Activated T-cell treated with anti-CD3 and anti-CD28 coated beads, Interleukin-2, amount 50 U/mL, for 24 hours (primary cell): Measurements from ENCODE around the gene ESYT3.
"Not testable (repeated sequence)": the region's sequence is repeated elsewhere in the genome, so short reads cannot be mapped to it uniquely, and the experiment has no call there.

Experiments used
- DNase-seq: peaks from one replicate; pipeline ENCODE4 v3.0.0-alpha.2; 2020
- H3K27ac Mint-ChIP-seq: 2 replicates; pipeline ENCODE4 v1.8.0; 2020; ENCODE audit warnings: mild to moderate bottlenecking, mixed read lengths
- H3K27me3 Mint-ChIP-seq: 2 replicates; pipeline ENCODE4 v1.8.0; 2020; ENCODE audit warnings: mixed read lengths
- H3K36me3 Mint-ChIP-seq: 2 replicates; pipeline ENCODE4 v1.8.0; 2020; ENCODE audit warnings: low read depth, mixed read lengths
- H3K4me1 Mint-ChIP-seq: 2 replicates; pipeline ENCODE4 v1.8.0; 2020; ENCODE audit warnings: low read depth, mixed read lengths
- H3K4me3 Mint-ChIP-seq: 2 replicates; pipeline ENCODE4 v1.8.0; 2020; ENCODE audit warnings: mild to moderate bottlenecking, moderate library complexity, mixed read lengths
- H3K9me3 Mint-ChIP-seq: 2 replicates; pipeline ENCODE4 v1.8.0; 2020; ENCODE audit warnings: mixed read lengths

ESYT3 gene

DNA sequence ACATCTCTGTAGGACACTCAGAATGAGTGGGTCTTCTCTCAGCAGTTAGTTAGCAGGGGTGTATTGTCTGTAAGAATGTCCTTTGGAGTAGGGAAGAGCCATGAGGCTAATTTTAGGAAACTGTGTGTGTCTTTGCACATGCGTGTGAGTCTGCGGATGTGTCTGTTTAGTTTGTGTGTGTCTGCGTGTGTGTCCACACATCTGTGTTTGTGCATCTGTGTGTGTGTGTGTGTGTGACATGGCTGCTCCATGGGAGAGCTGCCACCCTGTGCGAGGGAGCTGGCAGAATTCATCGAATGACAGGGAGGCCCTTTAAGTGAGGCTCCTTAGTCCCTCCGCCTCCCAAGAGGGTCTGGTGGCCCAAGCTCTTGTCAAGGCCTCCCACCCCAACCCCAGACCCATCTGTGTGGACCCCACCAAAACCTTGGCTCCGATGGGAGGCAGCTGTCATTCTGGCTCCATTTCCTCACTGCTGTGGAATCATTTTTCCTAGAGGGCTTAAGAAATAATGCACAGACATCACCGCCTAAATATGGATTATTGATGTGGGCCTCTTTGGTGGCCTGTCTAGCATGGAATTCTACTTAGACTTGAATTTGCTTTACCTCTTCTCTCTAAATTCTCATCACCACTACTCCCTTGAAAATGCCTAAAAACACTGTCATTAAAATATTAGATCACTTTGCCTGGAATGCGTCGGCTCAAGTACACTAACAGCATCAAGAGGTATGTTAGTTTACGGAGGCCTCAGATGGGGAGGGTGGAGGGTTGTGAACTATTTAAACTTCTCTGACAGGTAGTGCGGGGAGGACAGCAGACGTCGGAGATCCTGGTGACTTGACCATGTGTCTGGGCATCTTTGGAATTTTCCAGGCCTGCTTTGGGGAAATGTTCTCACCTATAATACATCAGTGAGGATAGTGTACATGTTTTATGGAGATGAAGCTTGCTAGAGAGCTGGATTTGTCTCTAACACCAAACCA, 9.4 kb downstream of the ESYT3 start:
- Mint-ChIP-seq H3K36me3 (no peaks in the 10 kb centered on the region), H3K4me1 (no peaks in the 10 kb centered on the region), H3K9me3 (no peaks in the 10 kb centered on the region), H3K27me3 (peaks cover 4% of the 10 kb centered on the region), H3K4me3 (no peak overlapping the region), H3K27ac (no peak overlapping the region)
- DNase-seq, result no peak

DNA sequence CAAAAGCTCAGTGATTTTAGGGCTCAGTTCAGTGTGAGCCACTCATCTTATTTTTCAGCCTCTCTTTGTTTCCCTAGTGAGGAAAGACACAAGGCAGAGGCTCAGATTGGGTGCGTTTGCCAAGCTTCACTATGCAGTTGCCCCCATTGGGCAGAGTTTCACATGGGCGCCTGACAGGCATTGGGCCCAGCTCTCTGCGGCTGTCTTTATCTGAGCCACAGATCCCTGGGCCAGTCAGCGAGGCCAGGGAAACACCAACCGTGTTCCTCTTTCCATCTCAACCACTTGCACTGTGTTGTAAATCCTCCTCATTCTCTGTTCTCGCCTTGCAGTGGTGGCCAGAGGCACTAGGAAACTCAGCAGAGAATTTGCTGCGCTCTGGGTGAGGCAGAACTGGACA, 10.8 kb downstream of the ESYT3 start:
- Mint-ChIP-seq H3K4me1 (no peaks in the 10 kb centered on the region), H3K36me3 (no peaks in the 10 kb centered on the region), H3K4me3 (no peak overlapping the region), H3K27me3 (no peaks in the 10 kb centered on the region), H3K9me3 (no peaks in the 10 kb centered on the region), H3K27ac (no peak overlapping the region)
- no peak for DNase-seq

DNA sequence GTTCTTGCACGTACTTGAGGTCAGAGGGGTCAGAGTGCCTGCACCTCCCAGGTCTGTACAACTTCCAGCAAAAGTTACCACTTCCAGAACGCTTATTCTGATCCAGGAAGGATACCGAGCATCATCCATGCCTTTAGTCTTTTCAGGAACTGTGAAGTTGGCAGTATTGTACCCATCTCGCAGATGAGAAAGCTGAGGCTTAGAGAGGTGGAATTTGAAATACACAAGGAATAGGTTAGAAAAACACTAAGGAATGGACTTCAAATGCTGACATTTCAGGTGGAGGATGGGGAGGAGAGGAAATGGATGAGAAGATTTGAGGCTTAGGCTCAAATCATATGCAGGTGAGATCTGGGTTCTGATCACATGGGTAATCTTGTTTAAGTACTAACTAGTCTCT, 11.2 kb downstream of the ESYT3 start:
- Mint-ChIP-seq H3K27me3 (no peaks in the 10 kb centered on the region), H3K4me1 (no peaks in the 10 kb centered on the region), H3K27ac (no peak overlapping the region), H3K4me3 (no peak overlapping the region), H3K36me3 (no peaks in the 10 kb centered on the region), H3K9me3 (no peaks in the 10 kb centered on the region)
- DNase-seq, result no peak

DNA sequence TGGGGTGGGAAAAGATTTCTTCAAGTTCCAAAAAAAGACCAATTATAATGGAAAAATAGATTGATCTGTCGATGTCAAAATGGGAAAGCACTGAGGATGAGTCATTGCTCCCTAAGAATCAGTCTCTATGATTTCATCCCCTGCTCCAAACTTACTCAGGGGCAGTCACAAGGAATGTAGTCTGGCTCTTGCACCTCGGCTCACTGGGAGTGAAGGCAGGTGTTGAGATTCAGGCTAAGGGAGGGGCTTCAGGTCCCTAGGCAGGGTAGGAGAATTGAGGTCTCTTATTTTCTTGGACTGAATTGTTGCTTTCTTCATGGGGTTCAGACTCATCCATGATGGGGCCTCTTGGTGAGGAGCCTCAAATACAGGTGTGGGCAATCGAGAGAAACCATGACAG, 14.2 kb downstream of the ESYT3 start:
- Mint-ChIP-seq H3K27me3 (no peaks in the 10 kb centered on the region), H3K4me1 (no peaks in the 10 kb centered on the region), H3K36me3 (no peaks in the 10 kb centered on the region), H3K27ac (no peak overlapping the region), H3K4me3 (no peak overlapping the region), H3K9me3 (no peaks in the 10 kb centered on the region)
- no peak for DNase-seq

DNA sequence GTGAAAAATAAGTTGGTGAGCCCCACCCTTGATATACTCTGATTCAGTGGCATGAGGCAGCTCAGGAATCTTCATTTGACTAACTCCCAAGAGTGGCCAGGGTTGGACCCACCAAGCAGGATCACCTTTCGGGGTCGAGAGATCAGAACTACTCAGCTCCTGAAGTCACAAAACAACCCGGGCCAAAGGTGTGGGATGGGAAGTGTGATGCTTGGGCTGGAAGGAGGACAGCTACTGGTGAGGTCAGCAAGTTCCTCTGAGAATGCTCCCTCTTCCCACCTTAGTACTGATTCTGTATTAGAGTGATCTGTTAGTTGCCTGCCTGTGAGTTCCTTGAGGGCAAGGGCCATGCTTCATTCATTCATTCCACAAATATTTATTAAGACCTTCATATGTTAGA, 15.1 kb downstream of the ESYT3 start:
- DNase-seq, result no peak
- H3K27me3 Mint-ChIP-seq, result no peaks in the 10 kb centered on the region
- no peaks in the 10 kb centered on the region for H3K36me3 Mint-ChIP-seq
- H3K4me3 Mint-ChIP-seq, result no peak overlapping the region
- no peaks in the 10 kb centered on the region for H3K4me1 Mint-ChIP-seq
- no peak overlapping the region for H3K27ac Mint-ChIP-seq
- H3K9me3 Mint-ChIP-seq, result no peaks in the 10 kb centered on the region

DNA sequence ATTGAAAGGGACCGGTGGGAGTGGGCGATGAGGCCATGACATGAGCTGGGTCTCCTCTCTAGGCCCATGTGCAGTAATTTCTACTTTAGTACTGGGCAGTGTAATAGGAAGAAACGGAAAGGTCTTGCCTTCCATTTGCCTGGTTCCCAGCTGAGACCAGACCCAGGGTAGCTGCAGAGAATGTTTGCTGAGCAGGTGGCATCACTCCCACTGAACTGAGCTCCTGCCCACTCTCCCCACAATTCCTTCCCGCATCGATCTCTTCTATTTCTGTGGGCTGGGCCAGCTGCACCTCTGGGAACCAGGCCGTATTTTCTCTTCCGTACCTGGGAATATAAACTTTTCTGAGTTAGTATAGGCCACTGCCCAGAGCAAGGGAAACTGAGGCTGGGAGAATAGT, 15.8 kb downstream of the ESYT3 start:
- Mint-ChIP-seq H3K27me3 (peaks cover 3% of the 10 kb centered on the region), H3K27ac (no peak overlapping the region), H3K4me3 (no peak overlapping the region), H3K36me3 (no peaks in the 10 kb centered on the region), H3K9me3 (no peaks in the 10 kb centered on the region), H3K4me1 (no peaks in the 10 kb centered on the region)
- no peak for DNase-seq

DNA sequence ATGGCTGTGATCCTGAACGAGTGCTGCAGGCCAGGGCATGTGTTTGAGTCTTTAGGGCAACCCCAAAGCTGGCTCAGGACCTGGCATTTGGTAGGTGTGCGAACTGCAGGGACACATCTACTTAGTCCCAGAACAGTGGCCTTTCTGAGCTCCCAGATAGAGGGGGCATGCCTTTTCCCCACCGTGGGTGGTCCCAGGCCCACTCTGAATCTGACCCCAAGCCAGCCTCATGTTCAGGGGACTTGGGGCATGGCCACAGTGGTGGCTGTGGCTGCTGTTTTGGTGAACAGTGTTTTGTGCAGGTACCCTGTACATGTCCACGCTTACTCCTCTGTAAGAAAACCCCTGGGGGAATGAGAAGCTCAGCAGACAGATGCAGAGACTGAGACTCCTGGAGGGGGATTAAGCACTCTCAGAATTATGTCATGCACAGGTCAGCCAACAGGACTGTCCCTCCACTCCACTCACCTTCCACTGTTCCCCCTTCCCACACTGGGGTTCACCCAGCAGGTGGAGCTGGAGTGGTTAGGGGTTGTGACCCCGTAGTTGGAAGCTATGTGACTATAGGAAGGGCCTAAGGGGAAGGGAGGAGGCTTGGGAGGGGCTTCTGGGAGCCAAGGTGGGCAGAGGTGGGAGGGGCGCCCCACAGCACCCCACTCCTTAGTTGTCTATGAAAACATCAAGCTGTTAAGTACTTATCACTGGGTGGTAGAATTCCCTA, 16.4 kb downstream of the ESYT3 start:
- Mint-ChIP-seq H3K4me3 (no peak overlapping the region), H3K4me1 (no peaks in the 10 kb centered on the region), H3K27ac (no peak overlapping the region), H3K9me3 (no peaks in the 10 kb centered on the region), H3K27me3 (peaks cover 6% of the 10 kb centered on the region), H3K36me3 (no peaks in the 10 kb centered on the region)
- DNase-seq, result no peak

DNA sequence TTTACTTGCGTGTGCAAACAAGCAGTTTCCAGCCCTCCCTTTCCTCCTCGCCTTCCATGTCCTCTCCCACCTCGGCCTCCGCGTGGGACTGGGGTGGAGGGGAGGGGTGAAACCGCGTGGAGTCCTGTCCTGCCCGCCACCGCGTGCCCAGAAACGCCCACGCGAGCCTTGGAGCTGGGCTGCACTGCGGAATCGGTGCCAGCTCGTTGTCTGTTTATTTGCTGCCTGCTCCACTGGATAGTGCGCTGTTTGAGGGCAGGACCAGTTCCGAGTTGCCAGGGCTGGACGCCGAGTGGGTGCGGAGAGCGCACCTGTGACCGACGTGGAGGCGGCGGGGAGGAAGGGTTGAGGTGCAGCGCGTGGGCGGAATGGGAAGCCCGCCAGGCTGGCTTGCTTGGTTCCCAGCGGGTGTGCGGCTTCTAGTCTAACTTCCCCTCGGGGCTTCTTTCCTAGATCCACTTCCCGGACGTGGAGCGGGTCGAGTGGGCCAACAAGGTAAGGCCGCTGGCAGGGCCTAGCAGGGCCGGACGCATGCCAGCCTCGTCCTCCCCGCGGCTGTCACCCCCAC, 17.3 kb downstream of the ESYT3 start:
- Mint-ChIP-seq H3K27me3 (peaks cover 6% of the 10 kb centered on the region), H3K9me3 (no peaks in the 10 kb centered on the region), H3K4me3 (no peak overlapping the region), H3K36me3 (no peaks in the 10 kb centered on the region), H3K27ac (no peak overlapping the region), H3K4me1 (no peaks in the 10 kb centered on the region)
- no peak for DNase-seq

DNA sequence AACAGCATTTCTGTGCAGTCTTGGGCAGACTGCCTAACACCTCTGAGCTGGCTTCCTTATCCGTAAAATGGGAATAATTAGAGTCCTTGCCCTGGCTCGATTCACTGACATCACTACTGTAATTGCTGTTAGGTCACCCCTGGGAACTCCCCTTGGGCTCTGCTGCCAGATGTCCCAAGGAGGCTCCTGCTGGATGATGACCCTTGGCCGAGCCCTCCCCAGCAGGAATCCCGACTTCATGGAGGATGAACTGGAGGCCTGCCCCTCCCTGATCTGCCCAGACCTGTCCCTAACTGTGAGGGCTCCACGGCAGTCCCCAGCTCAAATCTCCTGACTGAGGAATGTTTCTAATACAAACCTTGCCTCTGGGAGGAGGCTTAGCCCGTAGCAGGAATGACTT, 18.0 kb downstream of the ESYT3 start:
- Mint-ChIP-seq H3K27ac (no peak overlapping the region), H3K4me1 (no peaks in the 10 kb centered on the region), H3K9me3 (no peaks in the 10 kb centered on the region), H3K27me3 (peaks cover 6% of the 10 kb centered on the region), H3K36me3 (no peaks in the 10 kb centered on the region), H3K4me3 (no peak overlapping the region)
- no peak for DNase-seq

DNA sequence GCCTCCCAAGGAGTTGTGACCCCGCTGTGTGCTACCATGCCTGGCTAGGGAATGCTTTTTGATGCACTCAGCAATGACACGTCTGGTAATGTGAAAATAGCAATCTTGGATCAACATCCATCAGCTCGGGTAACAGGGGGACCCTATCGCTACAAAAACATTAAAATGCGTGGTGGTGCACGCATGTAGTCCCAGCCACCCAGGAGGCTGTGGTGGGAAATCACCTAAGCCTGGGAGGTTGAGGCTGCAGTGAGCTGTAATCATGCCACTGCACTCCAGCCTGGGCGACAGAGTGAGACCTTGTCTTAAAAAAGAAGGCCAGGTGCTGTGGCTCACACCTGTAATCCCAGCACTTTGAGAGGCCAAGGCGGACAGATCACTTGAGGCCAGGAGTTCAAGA, 19.5 kb downstream of the ESYT3 start:
- H3K27me3 Mint-ChIP-seq, H3K36me3 Mint-ChIP-seq, H3K4me1 Mint-ChIP-seq, H3K9me3 Mint-ChIP-seq, H3K4me3 Mint-ChIP-seq, H3K27ac Mint-ChIP-seq, DNase-seq: not testable (repeated sequence)

DNA sequence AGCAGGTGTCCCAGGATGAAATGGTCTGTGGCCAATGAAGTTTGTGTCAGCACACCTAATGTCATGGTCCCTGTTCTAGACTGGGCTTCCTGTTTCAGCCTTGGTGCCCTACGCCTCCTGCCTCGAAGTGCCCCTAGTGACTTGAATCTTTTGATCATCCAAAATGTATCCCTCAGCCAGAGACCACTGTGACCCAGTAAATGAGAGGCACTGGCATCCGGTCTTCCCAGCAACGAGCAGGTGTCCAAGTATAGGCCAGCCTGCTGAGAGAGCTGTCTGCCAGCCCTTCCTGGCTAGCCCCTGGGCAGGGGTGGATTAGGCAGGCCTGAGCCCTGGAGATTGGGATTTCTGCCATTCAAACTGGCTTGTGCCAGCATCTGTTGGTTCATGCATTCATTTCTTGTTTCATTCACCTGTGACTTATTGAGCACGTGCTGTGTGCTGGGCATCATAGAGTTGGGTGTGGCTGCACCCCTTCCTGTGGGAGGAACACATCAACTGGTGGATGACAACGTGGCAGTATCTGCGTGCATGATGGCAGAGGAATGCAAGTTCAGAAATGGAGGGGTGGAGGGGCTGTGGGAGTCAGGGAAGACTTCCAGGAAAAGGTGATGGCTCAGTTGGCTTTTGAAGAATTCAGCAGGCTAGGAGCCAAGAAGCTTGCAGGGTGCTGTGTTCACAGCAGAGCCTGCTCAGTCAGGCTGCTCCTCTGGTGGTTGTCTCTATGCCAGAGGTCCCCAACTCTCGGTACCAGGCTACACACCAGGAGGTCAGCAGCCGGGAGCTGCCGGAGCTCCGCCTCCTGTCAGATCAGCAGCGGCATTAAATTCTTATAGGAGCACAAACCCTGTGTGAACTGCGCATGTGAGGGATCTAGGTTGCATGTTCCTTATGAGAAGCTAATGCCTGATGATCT, 21.6 kb downstream of the ESYT3 start:
- Mint-ChIP-seq H3K4me1 (no peaks in the 10 kb centered on the region), H3K36me3 (no peaks in the 10 kb centered on the region), H3K9me3 (no peaks in the 10 kb centered on the region), H3K27ac (no peak overlapping the region), H3K27me3 (peaks cover 6% of the 10 kb centered on the region), H3K4me3 (no peak overlapping the region)
- no peak for DNase-seq

DNA sequence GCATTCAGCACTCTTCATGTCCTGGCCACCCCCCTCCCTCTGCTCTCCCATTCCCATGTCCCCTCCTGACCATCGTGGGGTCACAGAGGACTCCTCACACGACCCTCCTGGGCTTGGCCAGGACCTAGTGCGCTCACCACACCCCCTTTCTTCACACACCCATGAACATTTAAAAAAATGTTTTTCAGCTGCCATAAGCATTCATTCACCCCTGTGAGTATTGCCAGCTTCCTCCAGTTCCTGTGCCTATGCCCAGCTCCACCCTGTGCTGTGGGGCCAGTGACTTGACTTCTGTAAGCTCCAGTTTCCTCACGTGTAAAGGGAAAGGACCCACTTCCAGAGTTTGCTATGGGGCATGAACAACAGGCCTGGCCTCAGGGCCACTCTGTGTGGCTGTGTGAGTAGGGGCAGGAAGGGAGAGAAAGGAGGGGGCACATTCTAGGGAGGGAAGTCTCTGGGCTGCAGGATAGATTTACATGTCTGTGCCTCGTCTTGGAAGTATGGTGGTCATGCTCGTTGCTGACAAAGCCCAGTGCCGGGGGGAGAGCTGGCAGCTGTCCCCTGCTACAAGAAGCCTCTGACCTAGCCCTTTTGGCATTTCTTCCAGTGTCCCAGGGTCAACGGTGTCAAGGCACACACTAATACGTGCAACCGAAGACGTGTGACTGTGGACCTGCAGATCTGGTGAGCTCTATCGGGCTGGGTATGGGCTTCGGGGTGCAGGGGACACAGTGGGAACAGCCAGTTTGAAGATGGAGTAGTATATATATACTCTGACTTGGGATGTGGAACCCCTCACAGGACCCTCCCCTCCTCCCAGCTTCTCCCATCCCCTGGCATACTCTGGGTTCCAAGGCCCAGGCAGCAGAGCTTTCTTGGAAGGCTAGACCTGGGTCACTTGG, 22.8 kb downstream of the ESYT3 start:
- no peak for DNase-seq
- Mint-ChIP-seq H3K4me3 (no peak overlapping the region), H3K27ac (no peak overlapping the region), H3K9me3 (no peaks in the 10 kb centered on the region), H3K4me1 (no peaks in the 10 kb centered on the region), H3K36me3 (no peaks in the 10 kb centered on the region), H3K27me3 (peaks cover 6% of the 10 kb centered on the region)

DNA sequence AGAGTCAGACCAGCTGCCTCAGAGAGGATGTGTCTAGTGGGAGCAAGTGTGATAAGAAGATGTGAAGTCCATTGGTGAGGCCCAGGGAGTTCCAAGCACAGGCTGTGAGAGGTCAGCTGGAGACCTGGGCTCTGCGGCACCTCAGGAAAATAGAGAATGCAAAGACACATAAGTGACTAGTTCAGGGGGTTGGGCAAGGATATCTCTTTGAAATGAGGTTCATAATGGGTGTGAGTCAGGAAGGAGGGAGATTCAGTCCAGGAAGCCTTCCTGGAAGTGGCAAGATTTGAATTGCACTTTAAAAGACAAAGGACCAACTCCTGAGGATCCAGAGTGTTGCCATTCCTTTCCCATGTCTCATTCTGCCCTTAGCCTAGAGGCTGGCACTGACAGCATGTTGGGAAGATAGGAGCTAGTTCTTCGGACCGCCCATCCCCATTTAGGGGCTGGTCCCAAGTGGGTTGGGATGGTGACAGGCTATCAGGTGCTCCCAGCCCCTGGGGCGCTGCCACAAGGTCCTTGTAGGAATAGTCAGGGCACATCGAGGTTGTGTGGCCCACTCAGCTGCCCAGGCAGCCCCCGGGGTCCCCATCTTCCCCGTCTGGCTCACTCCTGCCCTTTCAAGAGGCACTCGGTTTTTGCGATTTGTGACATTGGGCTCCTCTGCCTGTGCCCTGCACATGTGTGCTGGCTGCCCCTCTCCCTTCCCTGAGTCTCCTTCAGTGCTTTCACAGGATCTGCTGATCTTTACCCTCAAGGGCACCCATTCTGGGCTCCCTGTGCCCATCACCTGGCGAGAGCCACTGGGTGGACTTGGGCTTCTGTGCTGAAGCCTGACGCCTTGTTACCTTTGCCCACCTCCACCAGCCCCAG, 23.7 kb downstream of the ESYT3 start:
- H3K4me1 Mint-ChIP-seq, result no peaks in the 10 kb centered on the region
- no peak for DNase-seq
- no peaks in the 10 kb centered on the region for H3K9me3 Mint-ChIP-seq
- peaks cover 6% of the 10 kb centered on the region for H3K27me3 Mint-ChIP-seq
- H3K36me3 Mint-ChIP-seq, result no peaks in the 10 kb centered on the region
- no peak overlapping the region for H3K4me3 Mint-ChIP-seq
- no peak overlapping the region for H3K27ac Mint-ChIP-seq
